Glutamatergic neuron (in vitro differentiated cells): Measurements from ENCODE around the gene TSHZ1. TPM values are rescaled to one million over a fixed set of nuclear protein-coding genes. Genes with fewer than 3 reads are reported as not detected.

Experiments used
- DNase-seq: peaks from one replicate; pipeline ENCODE4 v3.0.0; 2022
- H3K27ac Mint-ChIP-seq: one replicate; pipeline ENCODE4 v1.8.0; 2020; ENCODE audit warnings: mild to moderate bottlenecking, mixed read lengths, inconsistent platforms; ENCODE audit not compliant: unreplicated experiment
- H3K27me3 Mint-ChIP-seq: one replicate; pipeline ENCODE4 v1.8.0; 2020; ENCODE audit warnings: mild to moderate bottlenecking, moderate library complexity, mixed read lengths, inconsistent platforms; ENCODE audit not compliant: unreplicated experiment
- H3K36me3 Mint-ChIP-seq: one replicate; pipeline ENCODE4 v1.8.0; 2020; ENCODE audit warnings: mild to moderate bottlenecking, mixed read lengths, inconsistent platforms; ENCODE audit not compliant: unreplicated experiment
- H3K4me1 Mint-ChIP-seq: one replicate; pipeline ENCODE4 v1.8.0; 2020; ENCODE audit warnings: mild to moderate bottlenecking, low read depth, mixed read lengths, inconsistent platforms; ENCODE audit not compliant: unreplicated experiment
- H3K4me3 Mint-ChIP-seq: one replicate; pipeline ENCODE4 v1.8.0; 2020; ENCODE audit warnings: mild to moderate bottlenecking, mixed read lengths, inconsistent platforms; ENCODE audit not compliant: unreplicated experiment
- H3K9me3 Mint-ChIP-seq: one replicate; pipeline ENCODE4 v1.8.0; 2020; ENCODE audit warnings: mild to moderate bottlenecking, moderate library complexity, mixed read lengths, inconsistent platforms; ENCODE audit not compliant: unreplicated experiment
- total RNA-seq: library from RNA; stranded (reverse); fragmentation: NEBNext Ultra II Directional; extraction: Animal tissue kit (Norgen Biotek cat#: 25700); gene quantifications from one replicate; pipeline ENCODE4 v1.2.1, GENCODE V29; 2021; ENCODE audit not compliant: unreplicated experiment
- TF ChIP-seq, protein P1 (sequence below): fragments of 200-600 bp; sonication (generic); IDR thresholded peaks from one replicate; pipeline ENCODE4 v1.5.0; 2021; ENCODE audit not compliant: partially characterized antibody, unreplicated experiment

The TSHZ1 gene
- total RNA-seq, 1 donor from 2014 or later: 5.3 TPM

DNA sequence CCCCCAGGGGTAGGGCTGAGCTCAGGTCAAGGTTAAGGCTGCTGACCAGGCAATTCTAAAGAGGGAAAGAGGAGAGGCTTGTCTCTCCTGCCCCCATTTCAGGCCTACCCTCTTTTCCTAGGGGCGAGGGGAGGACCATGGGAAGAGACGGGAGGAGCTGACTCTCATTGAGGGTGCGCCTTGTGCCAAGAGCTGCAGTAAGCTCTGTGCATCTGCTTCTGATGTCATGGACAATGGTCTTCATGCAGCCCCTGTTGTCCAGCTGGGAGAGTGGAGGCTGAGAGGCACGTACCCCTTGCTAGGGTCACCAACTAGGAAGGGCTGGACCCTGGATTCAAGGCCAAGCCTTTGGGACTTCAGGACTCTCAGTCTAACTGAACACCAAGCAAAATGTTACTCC lies 46.9 kb upstream of the TSHZ1 start:
- Mint-ChIP-seq H3K27me3 (peaks cover 1% of the 10 kb centered on the region), H3K27ac (no peak overlapping the region), H3K36me3 (no peaks in the 10 kb centered on the region), H3K9me3 (peaks cover 9% of the 10 kb centered on the region), H3K4me1 (no peaks in the 10 kb centered on the region), H3K4me3 (no peak overlapping the region)
- TF ChIP-seq, protein P1, sequence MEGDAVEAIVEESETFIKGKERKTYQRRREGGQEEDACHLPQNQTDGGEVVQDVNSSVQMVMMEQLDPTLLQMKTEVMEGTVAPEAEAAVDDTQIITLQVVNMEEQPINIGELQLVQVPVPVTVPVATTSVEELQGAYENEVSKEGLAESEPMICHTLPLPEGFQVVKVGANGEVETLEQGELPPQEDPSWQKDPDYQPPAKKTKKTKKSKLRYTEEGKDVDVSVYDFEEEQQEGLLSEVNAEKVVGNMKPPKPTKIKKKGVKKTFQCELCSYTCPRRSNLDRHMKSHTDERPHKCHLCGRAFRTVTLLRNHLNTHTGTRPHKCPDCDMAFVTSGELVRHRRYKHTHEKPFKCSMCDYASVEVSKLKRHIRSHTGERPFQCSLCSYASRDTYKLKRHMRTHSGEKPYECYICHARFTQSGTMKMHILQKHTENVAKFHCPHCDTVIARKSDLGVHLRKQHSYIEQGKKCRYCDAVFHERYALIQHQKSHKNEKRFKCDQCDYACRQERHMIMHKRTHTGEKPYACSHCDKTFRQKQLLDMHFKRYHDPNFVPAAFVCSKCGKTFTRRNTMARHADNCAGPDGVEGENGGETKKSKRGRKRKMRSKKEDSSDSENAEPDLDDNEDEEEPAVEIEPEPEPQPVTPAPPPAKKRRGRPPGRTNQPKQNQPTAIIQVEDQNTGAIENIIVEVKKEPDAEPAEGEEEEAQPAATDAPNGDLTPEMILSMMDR: no peak
- DNase-seq: no peak

DNA sequence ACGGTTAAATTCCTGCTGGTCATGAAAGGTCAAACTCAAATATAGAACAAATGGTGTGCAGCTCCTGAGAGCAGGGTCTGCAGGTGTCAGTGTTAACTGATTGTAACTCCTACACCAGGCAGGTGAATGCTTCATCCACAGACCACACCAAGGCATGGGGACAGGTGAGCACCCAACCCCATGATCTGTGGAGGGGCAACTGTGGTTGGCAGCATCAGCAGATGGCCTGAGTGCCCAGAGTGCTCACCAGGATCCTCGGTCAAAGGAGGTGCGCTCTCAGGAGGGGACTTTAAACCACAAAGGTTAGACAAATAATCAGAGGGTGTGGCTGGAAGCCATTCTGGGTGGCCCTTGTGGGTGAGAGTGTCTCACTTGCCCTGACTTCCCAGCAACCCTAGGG lies 46.1 kb upstream of the TSHZ1 start:
- Mint-ChIP-seq H3K27me3 (peaks cover 1% of the 10 kb centered on the region), H3K4me3 (no peak overlapping the region), H3K4me1 (no peaks in the 10 kb centered on the region), H3K36me3 (no peaks in the 10 kb centered on the region), H3K27ac (no peak overlapping the region), H3K9me3 (peaks cover 5% of the 10 kb centered on the region)
- TF ChIP-seq, protein P1: no peak
- no peak for DNase-seq

GRCh38 chr18:75165926-75166325 lies 44.7 kb upstream of the TSHZ1 start:
- Mint-ChIP-seq H3K27ac (no peak overlapping the region), H3K36me3 (no peaks in the 10 kb centered on the region), H3K4me1 (no peaks in the 10 kb centered on the region), H3K27me3 (peaks cover 1% of the 10 kb centered on the region), H3K4me3 (no peak overlapping the region), H3K9me3 (peaks cover 5% of the 10 kb centered on the region)
- no peak for DNase-seq
- TF ChIP-seq, protein P1: no peak

GRCh38 chr18:75167137-75167536 lies 43.5 kb upstream of the TSHZ1 start:
- no peaks in the 10 kb centered on the region for H3K4me1 Mint-ChIP-seq
- DNase-seq: no peak
- peaks cover 2% of the 10 kb centered on the region for H3K36me3 Mint-ChIP-seq
- peaks cover 5% of the 10 kb centered on the region for H3K9me3 Mint-ChIP-seq
- H3K27ac Mint-ChIP-seq: no peak overlapping the region
- peaks cover 3% of the 10 kb centered on the region for H3K27me3 Mint-ChIP-seq
- H3K4me3 Mint-ChIP-seq: no peak overlapping the region
- TF ChIP-seq, protein P1: no peak

- TF ChIP-seq, protein P1: no peak
- Mint-ChIP-seq H3K4me3 (no peak overlapping the region), H3K36me3 (peaks cover 4% of the 10 kb centered on the region), H3K27me3 (peaks cover 4% of the 10 kb centered on the region), H3K9me3 (peaks cover 5% of the 10 kb centered on the region), H3K4me1 (no peaks in the 10 kb centered on the region), H3K27ac (no peak overlapping the region)
- no peak for DNase-seq
Measured at GRCh38 chr18:75167759-75168618, 42.6 kb upstream of the TSHZ1 start.
